ENCODE results near the gene SCRT2. TPM values are rescaled to one million over a fixed set of nuclear protein-coding genes. Genes with fewer than 3 reads are reported as not detected.

SCRT2 gene
- polyA plus RNA-seq, 1 of the 3 experiments (the other 2 are of a cell fraction), result not detected

DNA sequence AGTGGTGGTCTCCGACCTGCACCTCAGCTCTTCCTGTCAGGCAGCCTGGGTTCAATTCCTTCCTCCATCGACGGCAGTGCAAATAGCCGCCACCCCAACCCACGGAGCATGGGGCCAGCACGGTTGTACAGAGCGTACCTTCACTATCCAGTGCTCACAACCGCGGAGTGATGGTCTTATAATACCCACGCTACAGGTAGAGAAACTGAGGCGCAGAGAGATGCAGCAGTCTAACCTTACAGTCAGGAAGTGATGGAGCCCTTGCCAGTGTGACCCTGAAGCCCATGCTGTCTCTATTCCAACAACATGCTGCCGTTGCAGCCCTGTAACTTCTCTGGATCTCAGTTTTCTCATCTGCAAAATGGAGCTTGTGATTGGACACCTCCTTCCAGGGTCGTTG lies 11.0 kb downstream of the SCRT2 start (continued):
- TF ChIP-seq, protein P1, sequence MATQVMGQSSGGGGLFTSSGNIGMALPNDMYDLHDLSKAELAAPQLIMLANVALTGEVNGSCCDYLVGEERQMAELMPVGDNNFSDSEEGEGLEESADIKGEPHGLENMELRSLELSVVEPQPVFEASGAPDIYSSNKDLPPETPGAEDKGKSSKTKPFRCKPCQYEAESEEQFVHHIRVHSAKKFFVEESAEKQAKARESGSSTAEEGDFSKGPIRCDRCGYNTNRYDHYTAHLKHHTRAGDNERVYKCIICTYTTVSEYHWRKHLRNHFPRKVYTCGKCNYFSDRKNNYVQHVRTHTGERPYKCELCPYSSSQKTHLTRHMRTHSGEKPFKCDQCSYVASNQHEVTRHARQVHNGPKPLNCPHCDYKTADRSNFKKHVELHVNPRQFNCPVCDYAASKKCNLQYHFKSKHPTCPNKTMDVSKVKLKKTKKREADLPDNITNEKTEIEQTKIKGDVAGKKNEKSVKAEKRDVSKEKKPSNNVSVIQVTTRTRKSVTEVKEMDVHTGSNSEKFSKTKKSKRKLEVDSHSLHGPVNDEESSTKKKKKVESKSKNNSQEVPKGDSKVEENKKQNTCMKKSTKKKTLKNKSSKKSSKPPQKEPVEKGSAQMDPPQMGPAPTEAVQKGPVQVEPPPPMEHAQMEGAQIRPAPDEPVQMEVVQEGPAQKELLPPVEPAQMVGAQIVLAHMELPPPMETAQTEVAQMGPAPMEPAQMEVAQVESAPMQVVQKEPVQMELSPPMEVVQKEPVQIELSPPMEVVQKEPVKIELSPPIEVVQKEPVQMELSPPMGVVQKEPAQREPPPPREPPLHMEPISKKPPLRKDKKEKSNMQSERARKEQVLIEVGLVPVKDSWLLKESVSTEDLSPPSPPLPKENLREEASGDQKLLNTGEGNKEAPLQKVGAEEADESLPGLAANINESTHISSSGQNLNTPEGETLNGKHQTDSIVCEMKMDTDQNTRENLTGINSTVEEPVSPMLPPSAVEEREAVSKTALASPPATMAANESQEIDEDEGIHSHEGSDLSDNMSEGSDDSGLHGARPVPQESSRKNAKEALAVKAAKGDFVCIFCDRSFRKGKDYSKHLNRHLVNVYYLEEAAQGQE (IDR thresholded peaks at IDR 0.05; ENCODE audit: low read depth, low read length), result no peak

DNA sequence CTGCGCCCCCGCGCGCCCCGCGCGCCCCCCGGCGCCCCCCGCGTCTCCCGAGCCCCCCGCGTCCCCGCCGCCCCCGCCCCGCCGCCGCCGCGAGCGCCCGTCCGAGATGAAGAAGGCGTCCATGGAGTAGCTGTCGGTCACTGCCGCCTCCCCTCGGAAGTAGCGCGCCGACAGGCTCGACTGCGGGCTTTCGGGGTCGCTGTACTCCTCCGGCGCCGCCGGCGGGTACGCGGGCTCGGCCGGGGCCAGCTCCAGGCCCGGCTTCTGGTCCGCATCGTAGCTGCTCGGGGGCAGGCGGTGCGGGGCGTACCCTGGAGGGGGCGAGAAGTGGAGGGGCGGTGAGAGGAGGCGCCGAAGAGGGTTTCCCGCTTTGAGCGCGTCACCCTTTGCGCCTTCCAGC lies 11.5 kb downstream of the SCRT2 start:
- Histone ChIP-seq H3K79me2 (ENCODE audit: insufficient read depth) (no peaks in the 10 kb centered on the region), H2AFZ (ENCODE audit: low read depth) (no peak overlapping the region), H3F3A (replicated peaks; ENCODE audit: insufficient read depth) (no peaks in the 10 kb centered on the region), H4K20me1 (ENCODE audit: insufficient read depth) (no peaks in the 10 kb centered on the region), H3K27ac (ENCODE audit: low read depth in 2 of 2, low read length in 1 of 2) (no peak overlapping the region), H3K27me3 (ENCODE audit: insufficient read depth) (no peaks in the 10 kb centered on the region; the same call in 1 of the 2 replicates), H3K9me2 (no peaks in the 10 kb centered on the region), H3K4me1 (ENCODE audit: control insufficient read depth in 1 of 2, insufficient read depth in 2 of 2, low read depth in 1 of 2, low read length in 1 of 2) (no peaks in the 10 kb centered on the region; a peak in 1 of 4 replicates), H3K4me2 (no peak overlapping the region), H3K4me3 (ENCODE audit: low read depth in 2 of 2, low read length in 1 of 2) (no peak overlapping the region), H3K9me3 (no peaks in the 10 kb centered on the region), H3K9ac (no peak overlapping the region), H3K36me3 (replicated peaks in 1 of 2; ENCODE audit: control insufficient read depth in 1 of 2, insufficient read depth in 2 of 2, low read length in 1 of 2) (no peaks in the 10 kb centered on the region)
- POLR2A ChIA-PET, result no interaction called here
- no peak for DNase-seq
- TF ChIP-seq EP300 (IDR thresholded peaks at IDR 0.05; ENCODE audit: borderline replicate concordance in 1 of 2, low read depth in 1 of 2, low read length in 1 of 2) (no peak), FOXM1 (IDR thresholded peaks at IDR 0.05; ENCODE audit: low read depth) (no peak), GABPA (IDR thresholded peaks at IDR 0.05; ENCODE audit: low read depth) (no peak), NFIC (IDR thresholded peaks at IDR 0.05; ENCODE audit: borderline replicate concordance) (no peak), MXI1 (IDR thresholded peaks at IDR 0.05; ENCODE audit: low read depth, low read length) (no peak), GATA2 (CRISPR knock-in tag; IDR thresholded peaks at IDR 0.05) (no peak), TEAD4 (IDR thresholded peaks at IDR 0.05; ENCODE audit: borderline replicate concordance, insufficient read depth) (no peak), FOXJ3 (CRISPR knock-in tag; IDR thresholded peaks at IDR 0.05) (no peak), TCF12 (IDR thresholded peaks at IDR 0.05) (no peak), RAD21 (IDR thresholded peaks at IDR 0.05; ENCODE audit: low read length) (no peak), MEF2A (IDR thresholded peaks at IDR 0.05; ENCODE audit: borderline replicate concordance, low read depth) (no peak)
- TF ChIP-seq, protein P2, sequence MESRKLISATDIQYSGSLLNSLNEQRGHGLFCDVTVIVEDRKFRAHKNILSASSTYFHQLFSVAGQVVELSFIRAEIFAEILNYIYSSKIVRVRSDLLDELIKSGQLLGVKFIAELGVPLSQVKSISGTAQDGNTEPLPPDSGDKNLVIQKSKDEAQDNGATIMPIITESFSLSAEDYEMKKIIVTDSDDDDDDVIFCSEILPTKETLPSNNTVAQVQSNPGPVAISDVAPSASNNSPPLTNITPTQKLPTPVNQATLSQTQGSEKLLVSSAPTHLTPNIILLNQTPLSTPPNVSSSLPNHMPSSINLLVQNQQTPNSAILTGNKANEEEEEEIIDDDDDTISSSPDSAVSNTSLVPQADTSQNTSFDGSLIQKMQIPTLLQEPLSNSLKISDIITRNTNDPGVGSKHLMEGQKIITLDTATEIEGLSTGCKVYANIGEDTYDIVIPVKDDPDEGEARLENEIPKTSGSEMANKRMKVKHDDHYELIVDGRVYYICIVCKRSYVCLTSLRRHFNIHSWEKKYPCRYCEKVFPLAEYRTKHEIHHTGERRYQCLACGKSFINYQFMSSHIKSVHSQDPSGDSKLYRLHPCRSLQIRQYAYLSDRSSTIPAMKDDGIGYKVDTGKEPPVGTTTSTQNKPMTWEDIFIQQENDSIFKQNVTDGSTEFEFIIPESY (IDR thresholded peaks at IDR 0.05; ENCODE audit: borderline replicate concordance, low read depth), result no peak
- TF ChIP-seq, protein P3, sequence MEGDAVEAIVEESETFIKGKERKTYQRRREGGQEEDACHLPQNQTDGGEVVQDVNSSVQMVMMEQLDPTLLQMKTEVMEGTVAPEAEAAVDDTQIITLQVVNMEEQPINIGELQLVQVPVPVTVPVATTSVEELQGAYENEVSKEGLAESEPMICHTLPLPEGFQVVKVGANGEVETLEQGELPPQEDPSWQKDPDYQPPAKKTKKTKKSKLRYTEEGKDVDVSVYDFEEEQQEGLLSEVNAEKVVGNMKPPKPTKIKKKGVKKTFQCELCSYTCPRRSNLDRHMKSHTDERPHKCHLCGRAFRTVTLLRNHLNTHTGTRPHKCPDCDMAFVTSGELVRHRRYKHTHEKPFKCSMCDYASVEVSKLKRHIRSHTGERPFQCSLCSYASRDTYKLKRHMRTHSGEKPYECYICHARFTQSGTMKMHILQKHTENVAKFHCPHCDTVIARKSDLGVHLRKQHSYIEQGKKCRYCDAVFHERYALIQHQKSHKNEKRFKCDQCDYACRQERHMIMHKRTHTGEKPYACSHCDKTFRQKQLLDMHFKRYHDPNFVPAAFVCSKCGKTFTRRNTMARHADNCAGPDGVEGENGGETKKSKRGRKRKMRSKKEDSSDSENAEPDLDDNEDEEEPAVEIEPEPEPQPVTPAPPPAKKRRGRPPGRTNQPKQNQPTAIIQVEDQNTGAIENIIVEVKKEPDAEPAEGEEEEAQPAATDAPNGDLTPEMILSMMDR (IDR thresholded peaks at IDR 0.05), result no peak
- TF ChIP-seq, protein P4, sequence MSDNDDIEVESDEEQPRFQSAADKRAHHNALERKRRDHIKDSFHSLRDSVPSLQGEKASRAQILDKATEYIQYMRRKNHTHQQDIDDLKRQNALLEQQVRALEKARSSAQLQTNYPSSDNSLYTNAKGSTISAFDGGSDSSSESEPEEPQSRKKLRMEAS (IDR thresholded peaks at IDR 0.05; ENCODE audit: low read depth), result no peak
- WGBS (ENCODE audit: low lambda C conversion rate), result 84% methylated on average over 57 of the region's 60 CpGs
- CTCF ChIA-PET, result interaction anchor here (1.2 to 6.0 kb wide), 5 partner anchors 19 to 74 kb away, joined by 4 to 76 read pairs (median 8); no protein-coding TSS in a partner anchor

All from SK-N-SH (cell line).